OCI-LY1 (cell line): ENCODE data around the gene FAM168A.

Experiments used
- H2AFZ ChIP-seq: fragments of 200-600 bp; sonication (generic), shearing (Covaris generic); 2 replicates; pipeline ENCODE4 v1.6.0; 2014; ENCODE audit warnings: antibody characterized with exemption, mild to moderate bottlenecking, low read length
- H3F3A ChIP-seq: fragments of 200-600 bp; sonication (generic), shearing (Covaris generic); 2 replicates; pipeline ENCODE4 v1.6.0; 2014; ENCODE audit warnings: mild to moderate bottlenecking, antibody characterized with exemption, low read length, moderate library complexity; ENCODE audit not compliant: insufficient read depth
- H3K27ac ChIP-seq: fragments of 200-600 bp; sonication (generic); 2 replicates; pipeline ENCODE4 v1.5.1; 2014; ENCODE audit warnings: low read length, mixed run types, mild to moderate bottlenecking, low read depth; ENCODE audit not compliant: poor library complexity, severe bottlenecking
- H3K27me3 ChIP-seq: fragments of 200-600 bp; sonication (generic); 2 replicates; pipeline ENCODE4 v1.6.0; 2014; ENCODE audit warnings: antibody characterized with exemption, mild to moderate bottlenecking, low read length, moderate library complexity; ENCODE audit not compliant: insufficient read depth
- H3K36me3 ChIP-seq: fragments of 200-600 bp; sonication (generic); 2 replicates; pipeline ENCODE4 v1.6.1; 2014; ENCODE audit warnings: mild to moderate bottlenecking, antibody characterized with exemption, low read length, moderate library complexity, mixed read lengths; ENCODE audit not compliant: insufficient read depth
- H3K4me1 ChIP-seq: fragments of 200-600 bp; sonication (generic); 2 replicates; pipeline ENCODE4 v1.5.1; 2014; ENCODE audit warnings: mild to moderate bottlenecking, low read length, moderate library complexity; ENCODE audit not compliant: insufficient read depth, severe bottlenecking
- H3K4me2 ChIP-seq: fragments of 200-600 bp; sonication (generic), shearing (Covaris generic); 2 replicates; pipeline ENCODE4 v1.6.1; 2014; ENCODE audit warnings: low read length
- H3K4me3 ChIP-seq: fragments of 200-600 bp; sonication (generic); 2 replicates; pipeline ENCODE4 v1.5.1; 2014; ENCODE audit warnings: low read length, low read depth, mild to moderate bottlenecking, mixed read lengths; ENCODE audit not compliant: poor library complexity, severe bottlenecking
- H3K79me2 ChIP-seq: fragments of 200-600 bp; shearing (Covaris generic); 2 replicates; pipeline ENCODE4 v1.6.1; 2016; ENCODE audit warnings: mixed run types, low read length, mixed read lengths; ENCODE audit not compliant: insufficient read depth
- H3K9ac ChIP-seq: fragments of 200-600 bp; sonication (generic), shearing (Covaris generic); 2 replicates; pipeline ENCODE4 v1.6.1; 2014; ENCODE audit warnings: mild to moderate bottlenecking, low read length, mixed read lengths
- H3K9me2 ChIP-seq: fragments of 200-600 bp; sonication (generic), shearing (Covaris generic); 2 replicates; pipeline ENCODE4 v1.6.1; 2014; ENCODE audit warnings: low read depth, mild to moderate bottlenecking, low read length, mixed read lengths
- H3K9me3 ChIP-seq: fragments of 200-600 bp; shearing (Covaris generic); 2 replicates; pipeline ENCODE4 v1.6.1; 2014; ENCODE audit warnings: low read length, mixed read lengths
- H4K20me1 ChIP-seq: fragments of 200-600 bp; sonication (generic), shearing (Covaris generic); 2 replicates; pipeline ENCODE4 v1.6.0; 2016; ENCODE audit warnings: mild to moderate bottlenecking, low read length; ENCODE audit not compliant: insufficient read depth
- CTCF ChIP-seq: fragments of 200-600 bp; sonication (generic), shearing (Covaris generic); IDR thresholded peaks from 2 replicates; pipeline ENCODE4 v1.5.1; 2017; ENCODE audit warnings: mild to moderate bottlenecking, antibody characterized with exemption, low read length, moderate library complexity, mixed read lengths
- EZH2 ChIP-seq: fragments of 200-600 bp; sonication (generic), shearing (Covaris generic); IDR thresholded peaks from 2 replicates; pipeline ENCODE4 v1.8.0; 2017; ENCODE audit warnings: borderline replicate concordance, mixed run types, mild to moderate bottlenecking, antibody characterized with exemption, low read length, moderate library complexity, mixed read lengths

Gene FAM168A

DNA sequence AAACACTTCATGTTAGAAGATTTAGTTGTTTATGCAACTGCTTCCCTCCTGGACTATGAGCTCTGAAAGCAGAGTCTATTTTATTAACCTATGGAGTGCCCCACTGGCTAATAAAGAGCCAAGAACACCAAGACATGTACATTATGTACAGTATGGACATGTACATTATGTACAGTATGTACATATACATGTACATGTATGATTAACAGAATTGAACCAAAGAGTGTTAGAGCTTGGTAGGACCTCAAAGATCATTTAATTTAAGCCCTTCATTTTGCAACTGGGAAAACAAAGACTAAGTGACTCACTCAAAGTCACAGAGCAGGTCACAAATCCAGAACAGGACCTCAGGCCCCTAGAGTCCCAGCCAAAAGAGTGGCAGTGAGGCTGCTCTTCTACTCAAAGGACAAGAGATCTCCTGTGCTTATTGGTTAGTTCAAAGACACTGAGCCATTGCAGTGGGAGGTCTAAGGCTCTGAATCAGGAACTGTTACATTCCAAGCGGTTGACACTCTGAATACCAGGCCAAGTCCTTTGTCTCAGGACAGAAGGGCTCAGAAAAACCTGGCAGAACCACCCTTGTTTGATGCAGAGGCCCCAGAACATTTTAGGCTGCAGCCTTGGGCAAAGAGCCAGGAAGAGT, 103.8 kb downstream of the FAM168A start:
- Histone ChIP-seq H3K79me2 (no peaks in the 10 kb centered on the region), H3K4me3 (no peak overlapping the region), H3K9me2 (no peaks in the 10 kb centered on the region), H3K27ac (no peak overlapping the region), H3K4me2 (no peak overlapping the region), H3K9ac (no peak overlapping the region), H3K4me1 (no peaks in the 10 kb centered on the region), H3K27me3 (no peaks in the 10 kb centered on the region), H3K9me3 (no peaks in the 10 kb centered on the region), H3K36me3 (0 out of 2 replicates have a peak, but pooled peaks cover 3% of the 10 kb centered on the region), H3F3A (no peaks in the 10 kb centered on the region), H4K20me1 (no peaks in the 10 kb centered on the region), H2AFZ (no peak overlapping the region)
- TF ChIP-seq EZH2 (no peak), CTCF (no peak)

GRCh38 chr11:73481626-73482025, 116.3 kb downstream of the FAM168A start:
- no peaks in the 10 kb centered on the region for H3K9me2 ChIP-seq
- H3K4me1 ChIP-seq = no peaks in the 10 kb centered on the region
- H3K27ac ChIP-seq = no peak overlapping the region
- no peaks in the 10 kb centered on the region for H3K79me2 ChIP-seq
- no peak overlapping the region for H3K9ac ChIP-seq
- H3K27me3 ChIP-seq = no peaks in the 10 kb centered on the region
- no peak overlapping the region for H3K4me3 ChIP-seq
- H3K36me3 ChIP-seq = no peaks in the 10 kb centered on the region
- TF ChIP-seq EZH2 (no peak), CTCF (no peak)
- 0 out of 2 replicates have a peak, but pooled peaks cover 3% of the 10 kb centered on the region for H3K9me3 ChIP-seq
- no peak overlapping the region for H3K4me2 ChIP-seq
- H4K20me1 ChIP-seq = no peaks in the 10 kb centered on the region
- H3F3A ChIP-seq = no peaks in the 10 kb centered on the region
- no peak overlapping the region for H2AFZ ChIP-seq

- Histone ChIP-seq H3K4me2 (no peak overlapping the region), H4K20me1 (no peaks in the 10 kb centered on the region), H3K4me3 (no peak overlapping the region), H3K36me3 (no peaks in the 10 kb centered on the region), H3K79me2 (no peaks in the 10 kb centered on the region), H3K9ac (no peak overlapping the region), H2AFZ (no peak overlapping the region), H3K27me3 (no peaks in the 10 kb centered on the region), H3K27ac (no peak overlapping the region), H3F3A (no peaks in the 10 kb centered on the region), H3K4me1 (no peaks in the 10 kb centered on the region), H3K9me2 (no peaks in the 10 kb centered on the region), H3K9me3 (0 out of 2 replicates have a peak, but pooled peaks cover 3% of the 10 kb centered on the region)
- TF ChIP-seq CTCF (no peak), EZH2 (no peak)
Measured at GRCh38 chr11:73480677-73481076, 117.2 kb downstream of the FAM168A start.
